Osteocyte (in vitro differentiated cells): ENCODE data around the gene DYRK4. TPM values are rescaled to one million over a fixed set of nuclear protein-coding genes. Genes with fewer than 3 reads are reported as not detected.

Source experiments
- DNase-seq: peaks from one replicate; pipeline ENCODE4 v3.0.0; 2021; ENCODE audit warnings: mixed read lengths; ENCODE audit not compliant: unreplicated experiment; ENCODE audit errors: extremely low spot score
- H3K27ac Mint-ChIP-seq: one replicate; pipeline ENCODE4 v1.8.0; 2021; ENCODE audit warnings: mild to moderate bottlenecking, mixed read lengths; ENCODE audit not compliant: unreplicated experiment
- H3K27me3 Mint-ChIP-seq: one replicate; pipeline ENCODE4 v1.8.0; 2021; ENCODE audit warnings: mixed read lengths; ENCODE audit not compliant: unreplicated experiment
- H3K36me3 Mint-ChIP-seq: one replicate; pipeline ENCODE4 v1.8.0; 2021; ENCODE audit warnings: mixed read lengths; ENCODE audit not compliant: unreplicated experiment
- H3K4me1 Mint-ChIP-seq: one replicate; pipeline ENCODE4 v1.8.0; 2021; ENCODE audit warnings: mixed read lengths; ENCODE audit not compliant: unreplicated experiment
- H3K4me3 Mint-ChIP-seq: one replicate; pipeline ENCODE4 v1.8.0; 2021; ENCODE audit warnings: mild to moderate bottlenecking, moderate library complexity, mixed read lengths; ENCODE audit not compliant: unreplicated experiment
- H3K9me3 Mint-ChIP-seq: one replicate; pipeline ENCODE4 v1.8.0; 2021; ENCODE audit warnings: mixed read lengths; ENCODE audit not compliant: unreplicated experiment
- total RNA-seq: library from RNA; stranded (reverse); gene quantifications from 2 replicates; pipeline ENCODE4 v1.2.1, GENCODE V29; 2021
- TF ChIP-seq, protein P1 (sequence below): fragments of 200-600 bp; sonication (generic); IDR thresholded peaks from 2 replicates; pipeline ENCODE4 v1.5.0; 2021; ENCODE audit warnings: antibody characterized with exemption, mild to moderate bottlenecking, moderate library complexity

The DYRK4 gene
- total RNA-seq, 1 donor from 2014 or later = 35.0 TPM

DNA sequence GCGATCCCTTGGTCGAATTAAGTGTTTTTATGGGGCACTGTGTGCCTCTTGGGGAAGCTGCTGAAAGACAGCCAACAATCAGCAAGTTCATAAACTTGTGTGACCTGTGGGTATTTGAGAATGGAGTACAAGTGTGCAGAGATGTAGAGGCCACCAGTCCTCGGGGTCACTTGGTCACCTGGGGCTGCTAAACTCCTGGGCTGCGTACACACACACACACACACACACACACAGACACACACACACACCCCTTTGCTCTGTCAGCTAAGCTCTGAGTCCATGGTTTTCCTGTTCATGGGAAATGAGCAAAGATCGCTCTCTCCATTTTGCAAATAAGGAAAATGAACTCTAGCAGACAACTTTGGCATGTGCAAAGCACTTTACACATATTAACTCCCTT, 24.5 kb downstream of the DYRK4 start:
- H3K27ac Mint-ChIP-seq = no peak overlapping the region

DNA sequence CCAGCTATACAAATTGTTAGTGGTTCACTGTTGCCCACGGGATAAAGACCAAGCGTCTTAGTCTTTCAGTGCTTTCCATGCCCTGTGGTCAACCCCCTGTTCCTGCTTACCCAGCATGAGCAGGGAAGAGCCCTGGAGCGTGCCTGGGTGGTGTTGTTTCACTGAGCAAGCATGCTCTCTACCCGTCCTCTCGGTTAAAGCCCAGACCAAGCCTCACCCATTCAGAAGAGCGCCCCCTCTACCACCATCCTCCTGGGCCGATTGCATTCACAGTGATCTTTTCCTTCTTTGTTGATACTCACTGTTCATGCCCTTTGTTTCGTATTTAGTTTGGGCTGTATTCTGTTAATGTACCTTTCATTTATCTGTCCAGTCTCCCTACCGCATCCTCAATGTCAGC, 25.1 kb downstream of the DYRK4 start:
- Mint-ChIP-seq H3K27ac (no peak overlapping the region), H3K9me3 (peaks cover 3% of the 10 kb centered on the region), H3K4me1 (no peaks in the 10 kb centered on the region), H3K4me3 (no peak overlapping the region), H3K36me3 (no peaks in the 10 kb centered on the region), H3K27me3 (peaks cover 7% of the 10 kb centered on the region)
- DNase-seq = no peak
- TF ChIP-seq, protein P1, sequence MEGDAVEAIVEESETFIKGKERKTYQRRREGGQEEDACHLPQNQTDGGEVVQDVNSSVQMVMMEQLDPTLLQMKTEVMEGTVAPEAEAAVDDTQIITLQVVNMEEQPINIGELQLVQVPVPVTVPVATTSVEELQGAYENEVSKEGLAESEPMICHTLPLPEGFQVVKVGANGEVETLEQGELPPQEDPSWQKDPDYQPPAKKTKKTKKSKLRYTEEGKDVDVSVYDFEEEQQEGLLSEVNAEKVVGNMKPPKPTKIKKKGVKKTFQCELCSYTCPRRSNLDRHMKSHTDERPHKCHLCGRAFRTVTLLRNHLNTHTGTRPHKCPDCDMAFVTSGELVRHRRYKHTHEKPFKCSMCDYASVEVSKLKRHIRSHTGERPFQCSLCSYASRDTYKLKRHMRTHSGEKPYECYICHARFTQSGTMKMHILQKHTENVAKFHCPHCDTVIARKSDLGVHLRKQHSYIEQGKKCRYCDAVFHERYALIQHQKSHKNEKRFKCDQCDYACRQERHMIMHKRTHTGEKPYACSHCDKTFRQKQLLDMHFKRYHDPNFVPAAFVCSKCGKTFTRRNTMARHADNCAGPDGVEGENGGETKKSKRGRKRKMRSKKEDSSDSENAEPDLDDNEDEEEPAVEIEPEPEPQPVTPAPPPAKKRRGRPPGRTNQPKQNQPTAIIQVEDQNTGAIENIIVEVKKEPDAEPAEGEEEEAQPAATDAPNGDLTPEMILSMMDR = no peak

More for the DNA sequence above, 24.5 kb downstream of the DYRK4 start:
- TF ChIP-seq, protein P1 = no peak
- Mint-ChIP-seq H3K36me3 (no peaks in the 10 kb centered on the region), H3K4me1 (no peaks in the 10 kb centered on the region), H3K27me3 (peaks cover 10% of the 10 kb centered on the region), H3K9me3 (peaks cover 3% of the 10 kb centered on the region), H3K4me3 (no peak overlapping the region)
- DNase-seq = no peak

DNA sequence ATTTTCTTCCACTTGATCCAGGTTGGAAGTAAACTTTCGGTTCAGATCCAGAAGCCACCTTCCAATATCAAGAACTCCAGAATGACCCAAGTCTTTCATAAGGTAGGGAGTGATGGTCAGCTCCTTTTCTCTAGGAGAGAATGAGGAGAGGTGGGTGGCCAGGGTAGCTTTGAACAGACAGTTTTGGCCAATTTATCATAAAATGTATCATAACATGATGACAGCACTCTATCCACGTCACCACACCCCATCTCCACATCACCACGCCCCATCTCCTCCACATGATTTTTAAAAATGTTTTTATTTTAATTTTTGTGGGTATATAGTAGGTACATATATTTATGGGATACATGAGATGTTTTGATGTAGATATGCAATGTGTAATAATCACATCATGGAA, 26.9 kb downstream of the DYRK4 start:
- peaks cover 10% of the 10 kb centered on the region for H3K27me3 Mint-ChIP-seq
- TF ChIP-seq, protein P1 = no peak
- DNase-seq = no peak
- H3K9me3 Mint-ChIP-seq = peaks cover 3% of the 10 kb centered on the region
- no peak overlapping the region for H3K27ac Mint-ChIP-seq
- H3K4me3 Mint-ChIP-seq = no peak overlapping the region
- H3K36me3 Mint-ChIP-seq = no peaks in the 10 kb centered on the region
- no peaks in the 10 kb centered on the region for H3K4me1 Mint-ChIP-seq

DNA sequence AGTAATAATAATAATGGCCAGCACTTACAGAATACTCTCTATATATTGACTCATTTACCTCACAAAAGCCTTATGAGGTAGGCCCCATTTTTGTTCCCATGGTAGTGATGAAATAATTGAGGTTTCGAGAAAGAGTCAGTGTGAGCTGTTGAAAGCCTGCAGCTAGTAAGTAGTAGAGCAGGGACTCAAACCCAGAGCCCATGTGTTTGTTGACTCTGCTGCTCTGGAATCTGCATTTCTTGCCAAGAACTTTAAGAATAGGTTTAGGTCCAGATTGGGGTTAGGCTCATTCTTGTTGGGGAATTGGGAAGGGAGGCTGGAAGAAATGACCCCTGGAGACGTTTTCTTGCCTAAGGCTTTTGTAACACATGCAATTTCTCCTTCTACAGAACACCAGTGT, 27.9 kb downstream of the DYRK4 start:
- H3K27me3 Mint-ChIP-seq = peaks cover 14% of the 10 kb centered on the region

DNA sequence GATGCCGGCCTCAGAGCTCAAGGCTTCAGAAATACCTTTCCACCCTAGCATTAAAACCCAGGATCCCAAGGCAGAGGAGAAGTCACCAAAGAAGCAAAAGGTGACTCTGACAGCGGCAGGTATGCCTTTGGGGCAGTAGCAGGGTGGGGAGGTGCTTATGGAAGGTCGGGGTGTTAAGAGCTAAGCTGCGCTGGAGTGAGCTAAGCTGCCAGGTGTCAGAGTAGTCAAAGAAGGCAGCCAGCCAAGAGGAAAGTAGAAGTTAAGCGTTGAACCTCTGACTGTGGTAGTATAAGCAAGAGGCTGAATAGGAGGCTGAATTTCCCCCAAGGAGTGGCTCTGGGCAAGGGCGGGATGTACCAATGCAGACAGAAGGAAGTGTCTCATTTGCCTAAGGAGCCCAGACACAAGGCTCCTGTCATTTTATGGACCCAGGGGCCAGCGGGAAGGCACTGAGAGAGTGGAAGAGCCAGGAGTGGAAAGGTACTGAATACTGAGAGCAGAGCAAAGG, 29.2 kb downstream of the DYRK4 start:
- no peak for DNase-seq
- no peaks in the 10 kb centered on the region for H3K36me3 Mint-ChIP-seq
- H3K9me3 Mint-ChIP-seq = peaks cover 3% of the 10 kb centered on the region
- H3K27ac Mint-ChIP-seq = no peak overlapping the region
- H3K4me3 Mint-ChIP-seq = no peak overlapping the region
- H3K27me3 Mint-ChIP-seq = peaks cover 16% of the 10 kb centered on the region
- TF ChIP-seq, protein P1 = no peak
- no peaks in the 10 kb centered on the region for H3K4me1 Mint-ChIP-seq

More for the DNA sequence above, 27.9 kb downstream of the DYRK4 start:
- DNase-seq = no peak
- TF ChIP-seq, protein P1 = no peak
- Mint-ChIP-seq H3K4me3 (no peak overlapping the region), H3K36me3 (no peaks in the 10 kb centered on the region), H3K27ac (no peak overlapping the region), H3K9me3 (peaks cover 3% of the 10 kb centered on the region), H3K4me1 (no peaks in the 10 kb centered on the region)
